ENCODE measurements around the gene CTR9. TPM values are rescaled to one million over a fixed set of nuclear protein-coding genes. Genes with fewer than 3 reads are reported as not detected.
A peak's percentile ranks its signal among the peaks of the same experiment; 100 is the strongest.

CTR9 gene
- 10 to 100 TPM; 59.1 to 73.0 (median 68.0) TPM for polyA plus RNA-seq (ENCODE audit: insufficient read length in 4 of 4)

DNA sequence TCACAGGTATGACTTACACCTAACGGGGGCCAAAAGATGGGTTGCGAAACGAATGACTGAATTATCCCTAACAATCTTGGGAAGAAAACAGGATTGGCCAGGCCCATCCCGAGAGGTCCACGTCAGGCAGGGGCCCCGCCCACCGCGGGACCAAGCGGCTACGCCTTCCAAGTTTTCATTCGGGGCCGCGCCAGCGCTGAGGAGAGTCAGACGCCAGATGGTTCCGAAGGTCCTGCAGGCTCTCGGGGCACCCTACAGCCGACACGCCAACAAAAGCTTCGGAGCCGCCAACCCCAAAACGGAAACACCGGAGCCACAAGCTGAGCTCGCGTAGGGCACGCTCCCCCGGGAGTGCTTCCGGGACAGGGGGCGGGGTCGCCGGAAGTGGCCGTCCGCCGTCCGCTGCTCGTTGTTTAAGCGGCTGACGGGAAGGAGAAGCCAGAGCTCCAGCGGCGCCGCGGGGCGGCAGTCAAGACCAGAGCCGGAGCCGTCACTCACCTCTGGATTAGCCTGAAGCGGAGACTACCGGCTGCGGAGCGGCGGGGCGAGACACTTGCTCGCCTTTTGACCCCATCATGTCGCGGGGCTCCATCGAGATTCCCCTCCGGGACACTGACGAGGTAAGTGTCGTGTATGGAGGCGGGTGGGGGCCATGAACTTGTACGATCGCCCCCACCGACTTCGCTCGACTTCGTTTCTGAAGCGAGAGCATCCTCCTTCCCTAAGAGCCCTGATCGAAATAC is at the start of gene CTR9:
CTR9 (plus strand) TSS at position 409 of the 743 bp plus-strand sequence; CDS start at position 576, 167 bp downstream.
- peak; percentile 82 to 89 (median 86) for DNase-seq (ENCODE audit: low read depth in 4 of 4, low spot score in 3 of 4)

DNA sequence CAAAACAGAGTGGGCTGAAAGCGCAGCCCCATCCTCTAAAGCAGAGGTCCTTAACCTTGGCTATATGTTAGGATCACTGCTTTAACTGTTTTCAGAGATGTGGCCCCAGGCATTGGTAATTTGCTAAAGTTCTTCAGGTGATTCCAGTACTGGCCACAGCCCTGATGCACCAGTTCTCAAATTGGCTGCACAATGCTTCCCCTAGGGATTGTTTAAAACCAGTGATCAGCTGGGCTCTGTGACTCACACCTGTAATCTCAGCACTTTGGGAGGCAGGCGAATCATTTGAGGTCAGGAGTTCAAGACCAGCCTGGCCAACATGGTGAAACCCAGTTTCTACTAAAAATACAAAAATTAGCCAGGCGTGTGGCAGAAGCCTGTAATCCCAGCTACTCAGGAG is 49.1 kb upstream of the CTR9 start:
- DNase-seq (ENCODE audit: low read depth in 4 of 4, low spot score in 3 of 4): no peak

DNA sequence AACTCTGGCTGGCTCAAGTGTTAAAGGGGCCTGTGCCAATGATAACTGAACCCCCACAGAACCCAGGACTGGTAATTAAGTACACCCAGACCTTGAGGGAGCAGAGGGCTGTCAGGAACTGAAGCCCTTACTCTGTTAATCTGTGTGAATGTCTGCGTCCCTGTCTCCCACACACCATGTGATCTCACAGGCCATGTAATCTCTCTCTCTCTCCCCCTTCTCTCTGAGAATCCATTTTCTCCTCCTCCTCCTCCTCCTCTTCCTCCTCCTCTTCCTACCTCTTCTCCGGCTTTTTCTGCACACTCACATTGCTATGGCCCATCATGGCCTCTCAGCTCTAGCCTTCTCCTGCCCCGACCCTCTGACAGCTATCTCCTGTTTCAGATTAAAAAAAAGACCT is 42.9 kb upstream of the CTR9 start:
- DNase-seq (ENCODE audit: low read depth in 4 of 4, low spot score in 3 of 4): no peak

DNA sequence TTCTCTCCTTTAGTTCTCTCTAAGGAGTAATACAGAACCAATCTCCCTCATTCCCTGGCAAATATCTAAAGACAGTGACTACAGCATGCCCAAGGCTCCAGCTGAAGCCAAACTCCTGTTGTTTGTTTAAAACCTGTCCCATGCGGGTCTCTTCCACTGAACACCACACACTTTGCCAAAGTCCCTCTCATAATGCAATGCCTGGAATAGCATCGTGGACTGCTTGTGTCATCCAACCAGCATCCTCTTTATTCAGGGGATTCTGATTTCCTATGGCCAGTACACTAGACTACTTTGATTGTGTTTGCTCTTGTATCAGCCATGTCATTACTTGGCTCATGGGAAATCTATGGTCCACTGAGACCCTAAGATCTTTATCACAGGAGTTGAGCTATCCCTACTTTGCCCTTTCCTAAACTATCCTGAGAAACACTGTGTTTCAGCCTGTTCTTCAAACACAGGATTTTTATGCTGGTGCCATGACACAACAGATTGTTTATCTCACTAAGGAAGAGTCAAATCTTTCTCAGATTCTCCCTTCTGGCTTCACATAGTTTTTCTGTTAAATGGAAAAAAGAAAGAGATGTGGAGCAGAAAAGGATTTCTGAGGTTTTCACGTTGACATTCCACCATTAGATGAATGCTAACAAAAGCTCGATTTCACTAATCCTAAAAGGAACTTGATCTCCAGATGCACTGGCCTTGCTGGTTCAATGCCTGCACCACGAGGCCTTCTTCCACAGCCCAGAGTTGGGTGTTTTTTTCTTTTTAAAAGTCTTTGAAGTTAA is 41.6 kb upstream of the CTR9 start:
- DNase-seq (ENCODE audit: low read depth in 4 of 4, low spot score in 3 of 4): no peak

DNA sequence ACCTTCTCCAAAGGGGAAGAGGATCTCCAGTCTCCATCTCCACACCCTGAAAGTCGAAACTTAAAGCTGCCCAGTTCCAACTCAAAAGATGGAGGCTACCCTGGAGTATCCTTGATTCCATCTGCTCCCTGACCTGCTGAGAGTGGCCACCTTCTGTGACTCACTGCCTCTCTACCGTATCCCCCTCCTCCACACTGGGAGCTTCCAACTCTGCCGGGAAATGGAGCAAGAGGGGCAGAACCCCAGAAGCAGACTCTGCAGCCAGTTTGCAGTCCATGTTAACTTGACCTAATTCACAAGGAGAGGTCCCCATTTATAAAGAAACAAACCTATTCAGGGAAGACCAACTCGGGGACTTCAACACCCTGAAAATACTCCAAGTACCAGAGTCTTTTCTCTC is 35.5 kb upstream of the CTR9 start:
- DNase-seq (ENCODE audit: low read depth in 4 of 4, low spot score in 3 of 4): no peak

DNA sequence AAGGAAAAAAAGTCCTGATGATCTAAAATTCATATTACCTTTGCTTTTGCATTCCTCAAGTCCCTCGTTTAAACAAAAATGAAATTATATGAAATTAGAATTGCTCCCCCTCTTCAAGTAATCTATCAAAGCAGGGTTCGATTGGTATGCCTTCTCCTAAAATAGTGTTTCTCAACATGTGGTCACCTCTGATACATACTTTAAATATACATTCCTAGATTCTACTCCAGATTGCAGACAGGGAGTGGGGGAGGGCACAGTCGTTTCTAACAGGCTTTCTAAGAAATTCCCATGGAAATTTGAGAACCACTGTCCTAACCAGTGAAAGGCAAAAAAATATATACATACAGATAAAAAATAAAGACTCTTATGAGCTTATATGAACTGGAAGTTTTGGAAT is 34.9 kb upstream of the CTR9 start:
- no peak for DNase-seq (ENCODE audit: low read depth in 4 of 4, low spot score in 3 of 4)

DNA sequence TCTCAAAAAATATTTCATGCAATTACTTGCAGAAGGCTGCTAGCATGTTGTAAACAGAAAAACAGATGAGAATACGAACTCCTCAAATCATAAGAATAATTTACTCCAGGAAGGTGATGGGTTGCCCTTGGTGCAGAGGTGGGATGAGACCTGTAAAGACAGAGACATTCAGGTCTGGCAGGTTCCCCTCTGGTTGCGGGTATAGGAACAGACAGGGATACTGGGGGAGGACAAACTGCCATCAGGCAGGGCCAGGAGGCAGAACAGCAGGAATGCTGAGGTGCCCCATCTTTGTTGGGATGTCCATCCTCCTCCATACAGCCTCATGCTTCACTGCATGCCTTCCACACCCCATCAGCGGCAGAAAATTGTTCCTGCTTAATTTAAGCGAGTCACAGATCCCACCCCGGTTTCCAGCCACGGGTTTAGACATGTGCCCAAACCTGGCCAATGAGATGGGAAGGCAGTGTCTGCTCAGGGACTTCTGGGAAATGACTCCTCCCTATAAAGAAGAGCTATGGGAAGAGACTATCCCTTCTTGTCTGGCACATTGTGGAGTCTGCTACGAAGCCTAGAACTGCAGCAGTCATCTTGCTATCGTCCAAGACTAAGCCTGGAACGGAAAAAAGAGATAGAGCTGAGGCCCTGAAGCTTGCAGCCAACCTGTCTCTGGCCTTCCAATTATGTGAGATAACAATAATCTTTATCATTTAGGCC is 34.3 kb upstream of the CTR9 start:
- DNase-seq (ENCODE audit: low read depth in 4 of 4, low spot score in 3 of 4): no peak

DNA sequence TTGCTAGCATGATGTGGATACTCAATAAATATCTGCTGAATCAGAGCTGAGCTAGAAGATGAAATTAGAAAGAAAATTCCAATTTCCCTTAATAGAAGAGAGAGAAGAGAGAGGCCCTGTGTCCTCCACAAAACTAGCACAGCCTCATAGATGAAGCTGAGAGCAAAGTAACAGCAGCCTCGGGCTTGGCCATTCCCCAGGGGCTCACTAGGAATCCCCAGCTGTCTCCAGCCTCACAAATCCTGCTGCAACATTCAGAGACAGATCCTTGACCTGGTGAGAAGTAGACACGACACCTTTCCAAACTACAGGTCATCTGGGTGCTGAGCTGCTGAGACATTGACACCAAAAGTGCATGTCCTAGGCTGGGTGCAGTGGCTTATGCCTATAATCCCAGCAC is 31.4 kb upstream of the CTR9 start:
- DNase-seq (ENCODE audit: low read depth in 4 of 4, low spot score in 3 of 4): no peak

DNA sequence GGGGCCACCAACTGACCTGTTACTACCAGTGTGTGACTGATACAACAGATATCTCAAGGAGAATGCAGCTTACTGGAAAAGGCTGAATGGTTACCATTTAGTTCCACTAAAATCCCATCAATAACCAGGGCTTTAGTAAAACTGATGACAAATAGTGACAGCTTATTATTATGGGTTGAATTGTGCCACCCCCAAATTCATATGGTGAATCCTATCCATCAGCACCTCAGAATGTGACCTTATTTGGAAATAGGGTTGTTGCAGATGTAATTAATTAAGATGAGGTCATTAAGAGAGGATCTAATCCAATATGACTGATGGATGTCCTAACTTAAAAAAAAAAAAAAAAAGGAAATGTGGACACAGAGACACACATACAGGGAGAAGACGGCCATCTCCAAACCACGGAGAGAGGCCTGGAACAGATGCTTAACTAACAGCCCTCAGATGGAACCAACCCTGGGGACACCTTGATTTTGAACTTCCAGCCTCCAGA is 30.1 kb upstream of the CTR9 start:
- no peak for DNase-seq (ENCODE audit: low read depth in 4 of 4, low spot score in 3 of 4)

DNA sequence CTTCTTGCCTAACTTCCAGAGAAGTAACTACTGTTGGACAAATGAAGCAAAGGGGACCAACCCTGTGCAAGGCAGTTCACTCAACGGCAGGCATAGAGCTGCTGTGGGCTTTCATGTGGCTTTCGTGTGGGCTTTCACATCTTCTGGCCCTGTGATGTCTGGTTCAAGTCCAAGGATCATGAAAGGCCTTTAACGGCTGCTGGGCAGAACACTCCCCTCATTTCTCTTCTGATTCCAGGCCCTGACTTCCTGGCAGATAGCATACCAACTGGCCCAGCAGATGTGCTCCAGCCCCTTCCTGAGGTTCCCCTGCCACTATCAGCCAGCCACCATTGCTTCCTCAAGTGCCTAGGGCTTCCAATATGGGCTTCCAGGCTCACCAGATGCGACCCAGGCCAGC is 28.7 kb upstream of the CTR9 start:
- no peak for DNase-seq (ENCODE audit: low read depth in 4 of 4, low spot score in 3 of 4)

DNA sequence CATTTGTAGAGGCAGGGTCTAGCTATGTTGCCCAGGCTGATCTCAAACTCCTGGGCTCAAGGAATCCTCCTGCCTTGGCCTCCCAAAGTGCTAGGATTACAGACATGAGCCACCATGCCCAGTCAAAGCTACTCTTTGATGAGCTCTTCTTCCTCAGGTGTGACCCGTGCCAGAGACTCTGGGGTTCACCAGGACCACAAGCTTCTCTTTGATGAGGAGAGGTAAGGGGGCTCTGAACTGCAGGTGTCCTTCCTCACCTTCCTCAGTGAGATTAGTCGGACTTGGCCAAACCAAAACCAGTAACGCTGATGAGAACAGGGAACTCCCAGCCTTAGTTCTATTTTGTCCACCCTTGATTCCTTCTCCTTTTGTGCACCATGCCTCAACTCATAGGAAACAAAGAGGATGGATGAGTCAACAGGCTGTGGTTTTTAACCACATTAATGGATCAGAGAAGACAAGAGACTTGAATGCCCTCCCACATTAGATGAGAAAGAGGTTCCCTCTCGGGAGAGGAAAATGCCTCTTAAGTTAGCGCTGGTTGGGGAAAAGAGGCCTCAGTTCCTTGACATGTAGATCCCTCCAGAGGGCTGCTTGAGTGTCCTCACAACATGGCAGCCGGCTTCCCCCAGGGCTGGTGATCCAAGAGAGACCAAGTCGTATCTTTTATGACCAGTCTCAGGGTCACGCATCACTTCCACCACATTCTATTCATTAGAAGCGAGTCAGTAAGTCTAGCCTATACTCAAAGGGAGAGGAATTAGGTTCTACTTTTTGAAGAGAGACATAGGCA is 25.7 kb upstream of the CTR9 start:
- no peak for DNase-seq (ENCODE audit: low read depth in 4 of 4, low spot score in 3 of 4)

DNA sequence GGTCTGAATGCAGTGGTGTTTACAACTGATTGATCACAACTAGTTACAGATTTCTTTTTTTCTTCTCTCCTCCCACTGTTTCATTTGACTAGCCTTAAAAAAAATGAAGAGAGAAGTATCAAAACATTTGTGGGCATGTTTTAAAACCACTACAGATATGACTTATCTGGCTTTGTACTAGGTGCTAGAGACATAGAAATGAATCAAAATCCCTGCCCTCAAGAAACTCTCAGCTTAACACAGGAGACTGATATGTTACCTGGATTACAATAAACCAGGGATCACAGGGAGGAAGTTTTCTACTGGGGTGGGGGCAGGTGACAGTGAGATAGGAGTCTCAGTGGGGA is 25.2 kb upstream of the CTR9 start:
- no peak for DNase-seq (ENCODE audit: low read depth in 4 of 4, low spot score in 3 of 4)

DNA sequence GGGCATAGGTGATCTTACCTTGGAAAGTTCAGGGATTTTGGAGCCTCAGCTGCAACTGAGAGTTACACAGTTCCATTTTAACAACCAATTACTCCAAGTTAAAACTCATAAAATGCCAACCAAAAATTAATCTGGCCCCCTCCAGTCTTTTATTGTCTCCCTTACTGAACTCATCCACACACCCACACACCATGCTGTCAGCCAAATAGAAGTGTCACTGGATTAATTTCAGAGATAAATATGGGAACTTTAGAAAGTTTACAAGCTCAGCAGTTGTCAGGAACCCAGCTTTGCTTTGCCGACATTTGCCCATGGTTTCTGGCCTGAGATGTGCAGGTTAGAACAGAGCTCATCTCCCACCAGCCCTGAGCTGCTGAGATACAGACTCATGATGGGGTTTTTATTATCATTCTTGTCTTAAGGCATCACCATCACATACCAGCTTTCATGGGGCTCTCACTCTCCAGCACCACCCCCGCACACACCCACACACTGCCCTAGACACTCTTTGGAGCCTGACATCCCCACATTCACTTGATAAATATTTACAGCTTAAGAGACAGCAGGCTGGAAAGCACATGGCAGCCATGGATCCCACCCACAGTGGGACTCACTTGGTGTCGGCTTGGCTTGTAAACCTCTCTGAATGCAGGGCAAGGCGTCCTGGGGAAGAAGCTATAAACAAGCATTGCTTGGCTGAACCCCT is 23.7 kb upstream of the CTR9 start:
- no peak for DNase-seq (ENCODE audit: low read depth in 4 of 4, low spot score in 3 of 4)

DNA sequence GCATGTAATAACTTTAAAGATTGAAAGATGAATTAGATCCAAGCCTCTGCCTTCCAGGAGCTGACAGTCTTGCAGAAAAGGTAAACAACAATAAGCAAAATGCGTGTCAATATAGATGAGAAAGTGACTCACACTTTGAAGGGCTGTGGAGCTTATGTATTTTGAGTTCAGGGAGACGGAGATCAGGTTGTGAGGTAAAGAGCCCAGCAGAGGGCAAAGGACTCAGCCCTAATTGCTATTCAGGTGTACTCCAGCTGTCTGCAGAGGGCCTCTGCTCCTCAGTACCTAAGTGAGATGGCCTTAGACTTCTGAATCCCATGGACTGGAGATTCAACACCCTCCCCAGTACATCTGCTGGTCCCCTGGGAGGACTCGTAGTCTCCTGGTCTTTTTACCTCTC is 22.9 kb upstream of the CTR9 start:
- no peak for DNase-seq (ENCODE audit: low read depth in 4 of 4, low spot score in 3 of 4)

DNA sequence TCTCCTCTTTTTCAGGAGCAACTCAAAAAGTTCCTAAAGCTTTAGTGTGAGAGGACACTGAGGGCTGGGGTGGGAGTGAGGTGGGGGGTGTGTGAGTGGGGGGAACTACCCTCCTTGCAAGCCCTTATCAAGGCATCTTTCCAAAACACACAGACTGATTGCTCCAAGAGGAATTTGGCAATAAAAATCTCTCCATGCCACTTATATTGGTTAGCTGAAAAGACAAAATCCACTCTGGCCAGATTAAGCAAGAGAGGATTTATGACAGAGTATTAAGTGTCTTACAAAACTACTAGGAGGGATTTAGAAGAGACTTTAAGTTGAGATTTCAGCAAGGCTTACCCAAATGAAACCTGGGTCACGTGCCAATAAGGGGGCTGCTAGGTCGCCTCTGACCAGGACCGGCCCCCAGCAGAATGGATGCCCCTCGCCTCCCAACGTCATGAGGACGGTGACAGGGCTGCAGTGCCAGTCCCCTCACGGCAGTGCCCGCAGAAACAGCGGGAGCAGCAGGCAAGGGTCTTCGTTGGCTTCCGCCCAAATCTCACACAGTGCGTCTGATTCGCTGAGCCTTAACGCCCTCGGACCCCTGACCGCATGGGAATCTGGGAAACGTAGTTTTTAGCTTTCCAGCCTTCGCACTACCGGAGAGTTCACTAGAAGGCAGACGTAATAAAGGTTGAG is 22.1 kb upstream of the CTR9 start:
- peak in 2 of 4 donors; percentile 40 to 50 for DNase-seq (ENCODE audit: low read depth in 4 of 4, low spot score in 3 of 4)

DNA sequence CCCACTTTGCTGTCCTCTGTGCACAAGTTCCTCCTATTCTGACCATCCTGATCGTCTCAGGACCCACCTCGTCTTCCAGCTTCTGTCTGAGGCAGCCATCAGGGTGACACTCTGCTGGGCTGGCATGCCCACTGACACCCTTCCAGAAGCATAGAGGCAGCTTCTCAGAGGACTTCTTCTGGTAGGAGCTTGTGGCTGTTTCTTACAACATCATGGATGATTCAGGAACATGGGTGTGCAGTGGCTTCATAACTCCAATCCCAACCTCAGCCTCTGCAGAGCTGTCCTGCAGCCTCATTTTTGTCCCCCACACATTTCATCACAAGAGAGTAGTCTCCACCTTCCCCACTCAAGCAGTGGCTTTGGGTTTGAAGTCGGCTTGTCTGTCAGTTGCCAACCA is 20.9 kb upstream of the CTR9 start:
- DNase-seq (ENCODE audit: low read depth in 4 of 4, low spot score in 3 of 4): no peak

DNA sequence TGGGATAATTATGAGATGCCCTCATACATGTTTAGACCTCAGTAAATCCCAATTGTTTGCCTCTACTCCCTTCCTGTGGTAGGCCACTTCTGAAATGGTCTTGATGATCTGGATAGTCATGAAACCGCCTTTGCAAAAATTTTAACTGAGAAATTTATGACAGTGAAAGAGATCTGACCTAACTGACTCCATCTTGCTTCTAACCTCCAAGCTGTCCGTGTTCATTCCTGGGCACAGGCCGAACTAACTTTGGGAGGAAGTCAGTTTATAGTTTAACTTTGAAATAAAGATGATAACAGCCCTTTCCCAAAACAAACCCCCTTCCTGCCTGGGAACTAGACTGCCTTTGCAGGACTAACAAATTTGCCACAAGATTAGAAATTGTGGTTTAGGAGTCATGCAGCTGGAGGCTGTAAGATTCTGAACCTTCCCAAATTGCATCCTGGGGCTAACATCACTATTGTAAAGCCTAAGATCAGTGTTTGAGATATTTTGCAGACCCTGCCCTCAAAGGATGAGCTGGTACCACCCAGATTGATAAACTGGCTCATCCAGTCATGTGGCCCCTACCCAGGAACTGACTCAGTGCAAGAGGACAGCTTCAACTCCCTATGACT is 19.9 kb upstream of the CTR9 start:
- DNase-seq (ENCODE audit: low read depth in 4 of 4, low spot score in 3 of 4): no peak

DNA sequence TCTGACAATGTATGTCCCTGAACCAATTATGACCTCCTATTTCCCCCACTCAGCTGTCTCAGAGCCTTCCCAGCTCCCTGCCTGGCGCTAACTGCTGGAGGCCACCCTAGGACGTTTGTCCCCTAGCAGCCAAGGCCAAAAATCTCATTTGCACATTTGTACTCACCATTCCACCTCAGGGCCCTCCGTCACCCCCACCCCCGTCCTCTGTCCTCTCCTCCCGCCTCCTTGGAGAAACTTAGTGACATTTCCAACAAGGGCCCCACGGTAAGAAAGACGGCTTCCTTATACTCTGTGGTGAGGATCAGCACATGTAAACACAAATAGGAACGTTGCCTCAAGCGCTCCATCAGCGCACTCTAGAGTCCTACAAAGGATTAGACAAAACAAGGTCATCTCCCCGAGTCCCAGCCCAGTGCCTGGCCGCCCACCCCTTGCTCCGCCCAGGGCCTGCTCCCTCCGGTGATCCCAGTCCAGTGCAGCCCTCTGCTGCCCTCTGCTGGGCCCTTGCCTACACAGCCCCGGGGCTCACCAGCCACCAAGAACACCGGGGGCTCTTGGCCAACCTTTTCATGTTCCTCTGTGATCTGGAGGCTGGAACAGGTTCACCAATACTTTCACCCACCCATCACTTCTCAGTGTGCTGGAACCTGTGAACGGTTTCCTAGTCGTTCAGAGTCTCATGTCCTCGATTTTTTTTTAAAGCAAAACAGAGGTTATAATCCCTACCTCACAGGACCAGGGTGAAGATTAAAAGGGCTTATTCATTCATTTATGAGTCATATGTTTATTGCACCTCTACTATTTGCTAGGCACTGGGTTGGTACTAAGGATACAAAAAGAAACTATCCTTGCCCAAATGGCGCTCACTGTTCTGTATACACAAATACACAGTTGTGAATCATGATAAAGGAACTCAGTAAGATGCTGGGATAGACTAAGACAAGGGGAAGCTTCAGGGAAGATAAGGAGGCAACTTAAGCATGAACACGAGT is 15.3 kb upstream of the CTR9 start:
- peak; percentile 80 to 86 (median 82) for DNase-seq (ENCODE audit: low read depth in 4 of 4, low spot score in 3 of 4)

All from right renal pelvis (tissue), 4 donors.